GM18517 (cell line): ENCODE results near the gene LHPP.

Experiments used
- ATAC-seq: cut with Tn5 transposase; IDR thresholded peaks from one replicate; pipeline ENCODE4 v1.9.1; 2021; ENCODE audit warnings: mild to moderate bottlenecking, moderate library complexity; ENCODE audit not compliant: unreplicated experiment

Gene LHPP

DNA sequence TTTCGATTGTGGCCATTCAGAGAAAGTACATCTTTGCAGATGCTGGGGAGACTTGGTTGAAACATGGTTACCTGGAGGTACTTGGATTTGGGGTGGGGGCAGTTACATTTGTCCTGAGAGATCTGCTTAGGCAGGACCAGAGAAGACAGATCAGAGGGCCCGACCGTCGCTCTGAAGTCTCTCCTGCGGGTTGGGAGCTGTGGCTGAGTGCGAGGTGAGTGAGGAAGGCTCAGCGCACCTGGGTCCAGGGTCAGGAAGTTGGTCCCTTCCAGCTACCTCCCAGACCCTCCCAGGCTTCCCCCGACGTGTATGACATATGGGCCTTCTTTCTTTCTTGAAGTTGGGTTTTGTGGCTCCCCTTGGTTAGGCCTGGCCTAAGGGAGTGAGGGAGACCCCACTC is 56.3 kb downstream of the LHPP start:
- no peak for ATAC-seq

DNA sequence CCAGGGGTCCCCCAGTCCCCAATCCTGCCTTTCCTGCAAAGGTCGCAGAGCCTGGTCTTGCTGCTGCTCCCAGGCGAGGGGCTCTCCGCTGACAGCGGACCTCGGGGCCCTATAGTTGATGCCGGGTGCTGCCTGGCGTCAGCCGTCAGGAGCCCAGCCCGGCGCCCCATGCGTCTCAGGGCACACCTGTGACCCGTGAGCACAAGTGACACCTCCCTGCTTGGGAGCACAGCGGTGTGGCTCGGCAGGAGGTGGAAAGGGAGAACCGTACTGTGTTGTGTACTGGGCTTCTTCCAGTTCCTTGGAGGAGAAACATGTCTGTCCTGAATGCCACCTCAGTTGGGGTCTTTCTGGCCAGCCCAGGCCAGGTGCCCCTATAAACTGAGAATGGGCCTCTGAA is 56.7 kb downstream of the LHPP start:
- ATAC-seq = no peak

- no peak for ATAC-seq
These were observed 59.2 kb downstream of the LHPP start for GRCh38 chr10:124520558-124521428.

DNA sequence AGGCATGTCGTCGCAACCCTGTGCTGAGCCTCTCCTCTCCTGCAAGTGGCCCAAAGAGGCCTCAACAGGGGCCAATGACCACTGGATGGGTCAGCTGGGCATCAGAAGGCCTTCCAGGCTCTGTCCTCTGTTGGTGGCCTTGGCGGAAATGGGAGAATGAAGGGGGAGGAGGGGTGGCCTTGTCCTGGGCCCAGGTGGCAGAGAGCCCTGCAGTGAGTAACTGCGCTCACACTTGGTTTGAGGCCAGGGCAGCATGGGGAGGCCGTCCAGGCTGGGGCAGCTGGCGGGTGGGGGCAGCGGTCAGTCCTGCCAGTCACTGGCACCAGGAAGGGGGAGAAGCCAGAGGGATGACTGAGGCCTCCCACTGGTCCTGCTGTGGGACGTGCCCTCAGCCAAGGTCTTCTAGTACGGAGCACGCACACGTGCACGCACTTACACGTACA is 59.8 kb downstream of the LHPP start:
- ATAC-seq = no peak

- ATAC-seq = no peak
These were observed 60.7 kb downstream of the LHPP start for GRCh38 chr10:124522131-124522932.

DNA sequence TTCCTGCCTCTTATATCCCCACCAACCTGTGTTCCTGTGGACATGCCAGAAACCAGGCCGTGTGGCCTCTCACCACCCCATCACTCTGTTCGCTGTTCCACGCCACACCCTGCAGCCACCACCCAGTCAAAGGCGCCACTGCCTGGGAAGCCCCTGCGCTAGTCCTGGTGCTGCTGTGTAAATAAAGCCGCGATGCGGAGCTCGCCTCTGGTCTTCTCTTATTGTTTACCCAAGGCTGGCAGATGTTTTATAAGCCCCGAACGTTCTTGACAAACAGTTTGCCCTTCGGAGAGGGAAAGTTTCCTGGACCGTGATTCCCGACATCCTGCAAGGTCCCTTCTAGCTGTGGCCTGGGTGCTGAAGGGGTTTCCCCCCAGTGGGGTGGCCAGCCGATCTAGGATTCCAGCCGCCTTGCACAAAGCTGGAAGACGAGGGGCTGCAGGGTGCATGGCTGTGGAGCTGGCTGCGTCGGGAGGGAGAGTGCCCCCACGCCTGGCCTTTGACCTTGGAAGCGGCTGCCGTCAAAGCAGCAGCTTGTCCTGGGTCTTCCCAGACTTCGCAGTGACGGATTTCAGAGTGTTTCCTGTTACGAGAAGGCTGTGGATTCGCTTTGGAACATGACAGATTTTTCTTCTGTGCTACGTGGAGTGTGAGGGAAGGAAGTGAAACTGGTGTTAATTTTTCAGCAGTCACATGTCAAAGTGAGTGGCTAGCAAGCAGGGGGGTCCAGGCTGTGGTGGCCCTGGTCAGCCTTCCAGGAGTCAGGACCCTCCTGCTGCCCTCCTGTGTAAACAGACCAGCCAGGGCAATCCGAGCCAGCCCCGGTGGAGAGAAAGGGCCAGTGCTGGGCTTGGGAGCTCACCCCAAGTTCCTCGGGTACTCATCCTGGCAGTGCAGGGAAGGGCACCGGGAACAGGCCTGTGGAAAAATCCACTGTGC is 61.6 kb downstream of the LHPP start:
- ATAC-seq = no peak

- no peak for ATAC-seq
These were observed 62.3 kb downstream of the LHPP start for GRCh38 chr10:124523901-124524300.

DNA sequence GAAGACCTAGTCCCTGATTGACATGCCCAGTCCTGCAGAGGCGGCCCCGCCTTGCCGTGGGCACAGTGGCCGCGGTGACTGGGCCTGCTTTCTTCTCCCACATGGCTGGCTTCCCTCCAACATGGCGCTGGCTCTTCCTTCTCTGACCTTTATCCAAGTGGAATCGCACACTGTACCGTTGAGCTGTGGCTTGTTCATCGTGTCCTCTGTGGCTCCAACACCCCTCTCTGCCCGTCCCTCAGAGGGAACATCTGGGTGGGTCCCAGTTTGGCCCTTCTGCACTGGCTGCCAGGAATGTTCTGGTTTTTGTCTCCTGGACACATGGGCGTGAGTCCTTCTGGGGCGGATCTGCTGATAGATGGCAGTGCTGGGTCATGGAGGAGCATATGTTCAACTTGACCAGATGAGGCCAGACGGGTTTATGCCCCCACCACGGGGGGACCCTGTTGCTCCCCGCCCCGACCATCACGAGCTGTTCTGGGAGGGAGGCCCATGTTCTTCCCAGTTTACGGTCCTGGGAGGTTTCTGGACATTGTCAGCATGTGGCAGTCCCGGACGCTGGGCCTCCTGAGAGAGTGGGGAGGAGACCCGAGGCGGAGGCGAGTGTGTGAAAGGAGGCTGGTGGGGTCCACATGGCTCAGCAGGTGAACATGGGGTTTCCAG is 63.5 kb downstream of the LHPP start:
- no peak for ATAC-seq

DNA sequence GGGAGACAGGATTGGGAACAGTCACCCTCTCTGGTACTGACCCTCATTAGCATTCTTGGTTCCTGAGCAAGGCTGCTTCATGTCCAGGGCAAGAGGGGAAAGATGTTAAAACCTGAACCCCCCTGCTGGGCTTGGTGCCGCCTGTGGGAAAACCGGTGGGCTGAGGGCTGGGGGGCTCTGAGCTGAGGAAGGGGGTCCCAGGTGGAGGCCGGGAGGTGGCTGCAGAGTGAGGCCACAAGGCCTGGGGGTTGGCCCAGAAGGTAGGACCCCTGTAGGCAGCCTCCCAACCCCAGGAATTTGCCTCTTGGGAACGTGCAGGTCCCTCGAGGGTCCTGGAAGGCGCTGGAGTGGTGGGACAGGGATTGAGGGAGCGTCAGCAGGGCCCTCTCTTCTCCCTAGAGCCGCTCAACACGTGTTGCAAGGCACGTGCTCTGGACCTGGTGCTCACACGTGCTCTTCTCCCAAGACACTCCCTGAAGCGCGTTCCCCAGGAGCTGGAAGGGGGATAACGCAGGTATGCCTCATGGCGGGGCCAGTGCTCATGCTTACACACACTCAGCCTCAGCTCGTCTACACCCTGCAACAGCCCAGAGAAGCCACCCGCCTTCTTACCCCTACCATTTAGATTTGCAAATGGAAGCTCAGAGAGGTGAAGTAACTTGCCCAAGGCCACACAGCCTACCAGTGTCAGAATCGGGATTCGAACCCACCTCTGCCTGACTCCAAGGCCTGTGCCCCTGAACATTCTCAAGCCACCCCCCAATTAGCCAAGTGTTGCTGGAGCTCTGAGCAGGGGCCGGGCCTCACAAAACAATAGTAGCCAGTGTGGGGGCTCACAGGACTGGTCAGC is 64.4 kb downstream of the LHPP start:
- no peak for ATAC-seq

DNA sequence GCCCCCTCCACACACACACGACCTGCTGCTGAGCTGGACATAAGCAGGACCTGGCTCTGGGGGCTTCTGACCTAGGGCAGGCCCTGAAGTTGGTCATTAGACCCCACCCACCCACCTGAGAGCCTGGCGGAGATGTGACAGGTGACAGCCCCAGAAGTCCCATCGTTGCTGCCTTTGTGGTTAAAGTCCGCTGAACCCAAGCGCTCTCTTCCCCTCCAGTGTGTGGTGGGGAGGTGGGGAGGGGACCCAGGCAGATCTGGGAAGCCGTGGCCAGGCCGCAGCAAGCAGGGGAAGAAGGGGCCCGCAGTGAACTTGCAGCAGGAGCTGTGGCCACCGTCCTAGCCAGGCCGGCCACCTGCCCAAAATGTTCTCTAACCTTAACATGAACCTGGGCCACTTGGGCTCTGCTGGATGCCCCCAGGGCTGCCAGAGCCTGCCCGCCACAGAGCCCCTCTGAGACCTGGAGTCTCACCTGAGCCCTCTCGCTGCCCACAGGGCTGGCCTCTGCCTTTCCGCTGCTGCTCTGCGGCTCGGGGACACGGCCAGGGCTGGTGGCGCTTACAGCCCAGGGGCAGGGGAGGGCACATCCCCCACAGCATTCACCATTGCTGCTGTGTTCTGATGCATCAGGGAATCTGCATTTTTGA is 65.1 kb downstream of the LHPP start:
- ATAC-seq = no peak

- ATAC-seq = no peak
These were observed 66.3 kb downstream of the LHPP start for GRCh38 chr10:124527874-124528395.

- ATAC-seq = peak; percentile 13
These were observed 68.1 kb downstream of the LHPP start for GRCh38 chr10:124529661-124530214.

GRCh38 chr10:124530215-124530665 is 68.6 kb downstream of the LHPP start:
- ATAC-seq = peak; percentile 85

GRCh38 chr10:124530816-124531215 is 69.2 kb downstream of the LHPP start:
- ATAC-seq = no peak

- ATAC-seq = no peak
These were observed 70.6 kb downstream of the LHPP start for GRCh38 chr10:124532106-124532641.

DNA sequence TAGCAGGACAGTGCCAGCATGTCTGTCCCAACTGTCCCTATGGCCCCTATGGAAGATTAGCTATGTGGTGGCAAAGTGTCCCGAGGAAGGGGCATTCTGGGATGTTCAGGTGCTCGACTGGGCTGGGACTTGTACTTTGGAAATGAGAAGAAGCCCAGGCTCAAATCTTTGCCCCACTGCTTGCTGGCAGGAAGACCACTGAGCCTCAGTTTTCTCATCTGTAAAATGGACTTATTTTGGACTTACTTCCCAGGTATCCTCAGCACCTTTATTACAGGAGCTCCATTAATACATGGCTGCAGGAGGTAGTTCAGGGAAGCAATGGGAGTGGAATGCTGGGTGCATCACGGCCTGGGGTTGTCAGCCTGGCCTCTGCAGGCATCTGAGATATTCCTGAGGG is 71.2 kb downstream of the LHPP start:
- no peak for ATAC-seq

GRCh38 chr10:124533266-124533665 is 71.6 kb downstream of the LHPP start:
- ATAC-seq = no peak

GRCh38 chr10:124534231-124534798 is 72.7 kb downstream of the LHPP start:
- ATAC-seq = no peak
